Esophagus muscularis mucosa (tissue), 4 donors: ENCODE data around the gene ARF1. TPM values are rescaled to one million over a fixed set of nuclear protein-coding genes. Genes with fewer than 3 reads are reported as not detected.
A peak's percentile ranks its signal among the peaks of the same experiment; 100 is the strongest.

Experiments
- DNase-seq: peaks from one replicate; pipeline ENCODE4 v3.0.0-alpha.2; 2017; ENCODE audit errors: extremely low spot score
- H3K27ac ChIP-seq, 4 donors: fragments of 200-600 bp; sonication (generic); replicated peaks in 1 of 4; 1 replicate in 3 of 4; 2 replicates in 1 of 4; pipeline ENCODE4 v1.5.1; 2016 to 2019; ENCODE audit warnings: mild to moderate bottlenecking in 1 of 4
- H3K27me3 ChIP-seq, 4 donors: fragments of 200-600 bp; sonication (generic); one replicate each; pipeline versions ENCODE4 v1.5.1 to v1.6.0; 2016 to 2019
- H3K36me3 ChIP-seq, 4 donors: fragments of 200-600 bp; sonication (generic); one replicate each; pipeline ENCODE4 v1.5.1; 2016 to 2019
- H3K4me1 ChIP-seq, 4 donors: fragments of 200-600 bp; sonication (generic); one replicate each; pipeline ENCODE4 v1.5.1; 2016 to 2019
- H3K4me3 ChIP-seq, 4 donors: fragments of 200-600 bp; sonication (generic); 1 replicate in 2 of 4; 2 replicates in 2 of 4; pipeline ENCODE4 v1.5.1; 2016 to 2019; ENCODE audit warnings: mild to moderate bottlenecking in 4 of 4, moderate library complexity in 1 of 4
- H3K9me3 ChIP-seq, 4 donors: fragments of 200-600 bp; sonication (generic); 1 replicate in 3 of 4; 2 replicates in 1 of 4; pipeline ENCODE4 v1.5.1; 2016 to 2019
- CTCF ChIP-seq, 3 experiments: fragments of 200-600 bp in 2 of 3; fragments of 450-650 bp in 1 of 3; sonication (generic) in 2 of 3; IDR thresholded peaks; one replicate each; pipeline ENCODE4 v1.5.1; 2017 to 2019; ENCODE audit warnings: antibody characterized with exemption in 3 of 3, mild to moderate bottlenecking in 2 of 3, moderate library complexity in 1 of 3
- EP300 ChIP-seq: sonication (generic); formaldehyde crosslinking; IDR thresholded peaks from one replicate; pipeline ENCODE4 v1.6.1; 2017; ENCODE audit warnings: antibody characterized with exemption
- POLR2A ChIP-seq: fragments of 450-650 bp; IDR thresholded peaks from one replicate; pipeline ENCODE4 v1.6.1; 2017; ENCODE audit warnings: antibody characterized with exemption, moderate library complexity, mild to moderate bottlenecking, low read depth
- POLR2AphosphoS5 ChIP-seq, 2 donors: sonication (generic); formaldehyde crosslinking; IDR thresholded peaks; one replicate each; pipeline ENCODE4 v1.6.1; 2017; ENCODE audit warnings: antibody characterized with exemption in 2 of 2
- WGBS: methylation state at CpG from one replicate; pipeline ENCODE4 v1.1.5; 2018; 5-methylcytosine and 5-hydroxymethylcytosine counted together
- intact Hi-C: fragments of 100-400 bp; cut with DNase I; formaldehyde crosslinking; loops from one replicate; pipeline ENCODE4 v1.15.1; 2023
- small RNA-seq, 3 donors: library from RNA; depleted of rRNA; stranded (forward); fragments of <200 nt; gene quantifications; one replicate each; pipeline ENCODE3, GENCODE V24; 2016
- total RNA-seq, 4 donors: library from RNA; depleted of rRNA; stranded (reverse); fragments of >200 nt; gene quantifications; one replicate each; pipeline versions ENCODE4 v1.1.0 to v1.2.1, GENCODE V29; 2016

The ARF1 gene
- total RNA-seq, 4 donors from 2014 or later: 238 to 392 (median 346) TPM

GRCh38 chr1:228148196-228148861 is 65.8 kb downstream of the ARF1 start:
- 49% methylated on average over 5 of the region's 18 CpGs for whole genome bisulfite sequencing
- TF ChIP-seq EP300: no peak
- TF ChIP-seq POLR2A: no peak
- no peak for TF ChIP-seq CTCF (IDR thresholded peaks at IDR 0.05)
- no peak for TF ChIP-seq POLR2AphosphoS5 (IDR thresholded peaks at IDR 0.05)
- H3K27ac ChIP-seq: peak overlapping the region; percentile 85 to 95 (median 90)
- H3K9me3 ChIP-seq: no peaks in the 10 kb centered on the region
- DNase-seq: no peak
- H3K27me3 ChIP-seq: no peaks in the 10 kb centered on the region
- H3K36me3 ChIP-seq: peaks cover 7 to 43% (median 39%) of the 10 kb centered on the region in 4 donors
- peaks cover 61 to 95% (median 87%) of the 10 kb centered on the region in 4 donors for H3K4me1 ChIP-seq
- intact Hi-C loops: no loop called here
- no peak overlapping the region for H3K4me3 ChIP-seq

Small RNA genes within 50 kb of the gene (small RNA-seq; reads per million reads assigned to genes)
- gene AL359510.1: 0 reads per million in 3 donors

Other genes with a start within 250 kb of the ARF1 start
- gene WNT9A, start 134.8 kb upstream of the ARF1 start, total RNA-seq: 10 to 100 TPM in 3 of 4 donors, 1 to 10 TPM in 1; 7.5 to 18.1 (median 14.4) TPM
- not detected for gene WNT3A, start 75.7 kb upstream of the ARF1 start, total RNA-seq
- gene C1orf35, start 20.6 kb downstream of the ARF1 start, total RNA-seq: 10 to 100 TPM; 11.2 to 24.3 (median 11.9) TPM
- gene MRPL55, start 26.6 kb downstream of the ARF1 start, total RNA-seq: 10 to 100 TPM; 52.3 to 64.9 (median 60.1) TPM
- gene GUK1, start 57.6 kb downstream of the ARF1 start, total RNA-seq: 100 to 1,000 TPM; 292 to 354 (median 305) TPM
- gene GJC2, start 67.2 kb downstream of the ARF1 start, total RNA-seq: 10 to 100 TPM in 1 of 4 donors, 1 to 10 TPM in 3; 6.0 to 11.3 (median 7.8) TPM
- gene IBA57, start 83.1 kb downstream of the ARF1 start, total RNA-seq: 10 to 100 TPM in 1 of 4 donors, 1 to 10 TPM in 3; 3.7 to 11.8 (median 6.6) TPM
- 10 to 100 TPM; 12.6 to 31.4 (median 17.8) TPM for gene OBSCN, start 125.3 kb downstream of the ARF1 start, total RNA-seq